Left lung (tissue), 10 donors: ENCODE results near the gene DPP7. TPM values are rescaled to one million over a fixed set of nuclear protein-coding genes. Genes with fewer than 3 reads are reported as not detected.

Experiments used
- ATAC-seq: fragments of 200-7000 bp; cut with Tn5 transposase; one replicate; pipeline ENCODE4 v1.9.1; 2020; ENCODE audit warnings: moderate library complexity
- DNase-seq, 4 donors: peaks; one replicate each; pipeline ENCODE4 v3.0.0-alpha.2; 2013 to 2020
- H3K27ac ChIP-seq, 2 donors: fragments of 200-600 bp; sonication (generic) in 1 of 2; one replicate each; pipeline versions ENCODE4 v1.5.0 to v1.8.0; 2020 to 2021
- H3K27me3 ChIP-seq, 2 donors: fragments of 200-600 bp; sonication (generic) in 1 of 2; one replicate each; pipeline versions ENCODE4 v1.5.0 to v1.8.0; 2020 to 2021
- H3K36me3 ChIP-seq, 2 donors: fragments of 200-600 bp; sonication (generic) in 1 of 2; one replicate each; pipeline versions ENCODE4 v1.5.0 to v1.8.0; 2020 to 2021
- H3K4me1 ChIP-seq, 2 donors: fragments of 200-600 bp; one replicate each; pipeline ENCODE4 v1.8.0; 2021
- H3K4me3 ChIP-seq, 2 donors: fragments of 200-600 bp; sonication (generic) in 1 of 2; one replicate each; pipeline versions ENCODE4 v1.5.0 to v1.8.0; 2020 to 2021; ENCODE audit warnings: mild to moderate bottlenecking in 1 of 2
- H3K9me3 ChIP-seq, 2 donors: fragments of 200-600 bp; sonication (generic) in 1 of 2; one replicate each; pipeline versions ENCODE4 v1.5.0 to v1.8.0; 2020 to 2021
- intact Hi-C, 2 donors: fragments of 100-400 bp; cut with DNase I; formaldehyde crosslinking; loops; one replicate each; pipeline versions ENCODE4 v1.11.2 to v1.14.2; 2022
- polyA plus RNA-seq, 6 donors: library from polyadenylated mRNA; unstranded; fragments of 120-200 nt; gene quantifications; one replicate each; pipeline ENCODE4 v1.2.1, GENCODE V29; 2013; ENCODE audit not compliant: insufficient read length in 6 of 6
- total RNA-seq, 2 donors: library from RNA; stranded (reverse); fragmentation: NEBNext Ultra II Directional; extraction: Animal tissue kit (Norgen Biotek cat#: 25700); gene quantifications; one replicate each; pipeline ENCODE4 v1.2.1, GENCODE V29; 2021
- TF ChIP-seq, protein P1 (sequence below), 2 donors: fragments of 200-600 bp; sonication (generic) in 1 of 2; IDR thresholded peaks; one replicate each; pipeline versions ENCODE4 v1.5.0 to v1.8.0; 2021; ENCODE audit warnings: antibody characterized with exemption in 2 of 2
- donor health status: DM: no; HTN: yes; CAD: no.
- donor health status: DM: no; HTN: no; CAD: no.

Gene DPP7
- total and polyA plus RNA-seq, 8 donors, result 35.8 to 165 (median 47.9) TPM

DNA sequence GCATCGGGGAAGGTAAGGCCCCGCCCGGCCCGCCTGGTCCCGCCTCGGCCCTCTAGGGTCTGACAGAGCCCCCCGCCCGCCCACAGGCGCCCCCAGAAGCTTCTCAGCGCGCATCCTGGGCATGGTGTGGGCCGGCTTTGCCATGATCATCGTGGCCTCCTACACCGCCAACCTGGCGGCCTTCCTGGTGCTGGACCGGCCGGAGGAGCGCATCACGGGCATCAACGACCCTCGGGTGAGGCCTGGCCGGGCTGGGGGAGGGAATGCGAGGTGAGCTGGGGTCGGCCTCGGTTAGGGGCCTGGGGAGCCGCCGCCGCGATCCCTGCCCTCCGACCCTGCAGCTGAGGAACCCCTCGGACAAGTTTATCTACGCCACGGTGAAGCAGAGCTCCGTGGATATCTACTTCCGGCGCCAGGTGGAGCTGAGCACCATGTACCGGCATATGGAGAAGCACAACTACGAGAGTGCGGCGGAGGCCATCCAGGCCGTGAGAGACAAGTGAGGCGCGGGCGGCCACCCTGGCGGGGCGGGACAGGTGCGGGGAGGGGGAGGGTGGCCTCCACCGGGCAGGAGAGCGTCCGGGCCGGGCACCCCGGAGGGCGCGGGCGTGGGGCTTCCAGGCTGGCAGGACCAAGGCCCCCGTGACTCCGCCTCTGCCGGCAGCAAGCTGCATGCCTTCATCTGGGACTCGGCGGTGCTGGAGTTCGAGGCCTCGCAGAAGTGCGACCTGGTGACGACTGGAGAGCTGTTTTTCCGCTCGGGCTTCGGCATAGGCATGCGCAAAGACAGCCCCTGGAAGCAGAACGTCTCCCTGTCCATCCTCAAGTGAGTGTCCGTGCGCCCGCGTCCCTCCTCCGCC, 48.2 kb upstream of the DPP7 start:
- TF ChIP-seq, protein P1, sequence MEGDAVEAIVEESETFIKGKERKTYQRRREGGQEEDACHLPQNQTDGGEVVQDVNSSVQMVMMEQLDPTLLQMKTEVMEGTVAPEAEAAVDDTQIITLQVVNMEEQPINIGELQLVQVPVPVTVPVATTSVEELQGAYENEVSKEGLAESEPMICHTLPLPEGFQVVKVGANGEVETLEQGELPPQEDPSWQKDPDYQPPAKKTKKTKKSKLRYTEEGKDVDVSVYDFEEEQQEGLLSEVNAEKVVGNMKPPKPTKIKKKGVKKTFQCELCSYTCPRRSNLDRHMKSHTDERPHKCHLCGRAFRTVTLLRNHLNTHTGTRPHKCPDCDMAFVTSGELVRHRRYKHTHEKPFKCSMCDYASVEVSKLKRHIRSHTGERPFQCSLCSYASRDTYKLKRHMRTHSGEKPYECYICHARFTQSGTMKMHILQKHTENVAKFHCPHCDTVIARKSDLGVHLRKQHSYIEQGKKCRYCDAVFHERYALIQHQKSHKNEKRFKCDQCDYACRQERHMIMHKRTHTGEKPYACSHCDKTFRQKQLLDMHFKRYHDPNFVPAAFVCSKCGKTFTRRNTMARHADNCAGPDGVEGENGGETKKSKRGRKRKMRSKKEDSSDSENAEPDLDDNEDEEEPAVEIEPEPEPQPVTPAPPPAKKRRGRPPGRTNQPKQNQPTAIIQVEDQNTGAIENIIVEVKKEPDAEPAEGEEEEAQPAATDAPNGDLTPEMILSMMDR (IDR thresholded peaks at IDR 0.05), result no peak
- H3K4me1 ChIP-seq, result peaks cover 6 to 19% of the 10 kb centered on the region in 2 donors
- intact Hi-C loops, result no loop called here
- peak; percentile 76 for ATAC-seq
- peak overlapping the region; percentile 11 to 36 for H3K4me3 ChIP-seq
- DNase-seq, result peak in 1 of 4 donors; percentile 28
- H3K27me3 ChIP-seq, result peaks cover 87 to 100% of the 10 kb centered on the region in 2 donors
- H3K36me3 ChIP-seq, result no peaks in the 10 kb centered on the region
- no peak overlapping the region for H3K27ac ChIP-seq
- H3K9me3 ChIP-seq, result no peaks in the 10 kb centered on the region

DNA sequence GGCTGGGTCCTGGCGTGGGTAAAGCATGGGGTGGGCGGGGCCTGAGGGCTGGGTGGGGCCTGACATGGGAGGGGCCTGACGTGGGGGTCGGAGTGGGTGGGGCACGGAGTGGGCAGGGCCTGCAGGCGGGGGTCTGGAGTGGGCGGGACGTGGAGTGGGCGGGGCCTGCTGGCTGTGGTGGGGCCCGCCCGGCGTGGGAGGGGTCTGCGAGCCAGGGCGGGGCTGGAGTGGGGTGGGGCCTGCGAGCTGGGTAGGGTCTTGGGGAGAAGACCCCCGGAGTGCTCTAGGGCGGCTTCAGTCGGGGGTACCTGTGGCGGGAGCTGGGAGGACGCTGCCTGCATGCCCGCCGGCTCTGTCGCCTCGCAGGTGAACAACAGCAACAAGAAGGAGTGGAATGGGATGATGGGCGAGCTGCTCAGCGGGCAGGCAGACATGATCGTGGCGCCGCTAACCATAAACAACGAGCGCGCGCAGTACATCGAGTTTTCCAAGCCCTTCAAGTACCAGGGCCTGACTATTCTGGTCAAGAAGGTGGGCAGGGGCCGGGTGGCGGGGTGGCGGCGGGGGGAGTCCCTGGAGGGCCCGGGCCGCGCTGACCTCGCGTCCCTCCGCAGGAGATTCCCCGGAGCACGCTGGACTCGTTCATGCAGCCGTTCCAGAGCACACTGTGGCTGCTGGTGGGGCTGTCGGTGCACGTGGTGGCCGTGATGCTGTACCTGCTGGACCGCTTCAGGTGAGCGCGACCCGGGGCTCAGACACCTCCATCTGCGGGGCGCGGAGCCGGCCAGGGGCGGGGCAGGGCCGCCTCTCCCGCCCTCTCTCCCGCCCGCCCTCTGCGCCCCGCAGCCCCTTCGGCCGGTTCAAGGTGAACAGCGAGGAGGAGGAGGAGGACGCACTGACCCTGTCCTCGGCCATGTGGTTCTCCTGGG, 47.3 kb upstream of the DPP7 start:
- Histone ChIP-seq H3K4me1 (peaks cover 6 to 21% of the 10 kb centered on the region in 2 donors), H3K4me3 (no peak overlapping the region), H3K9me3 (no peaks in the 10 kb centered on the region), H3K36me3 (no peaks in the 10 kb centered on the region), H3K27ac (no peak overlapping the region), H3K27me3 (peaks cover 79 to 100% of the 10 kb centered on the region in 2 donors)
- intact Hi-C loops, result no loop called here
- ATAC-seq (no peak), DNase-seq (no peak)
- TF ChIP-seq, protein P1 (IDR thresholded peaks at IDR 0.05), result no peak

DNA sequence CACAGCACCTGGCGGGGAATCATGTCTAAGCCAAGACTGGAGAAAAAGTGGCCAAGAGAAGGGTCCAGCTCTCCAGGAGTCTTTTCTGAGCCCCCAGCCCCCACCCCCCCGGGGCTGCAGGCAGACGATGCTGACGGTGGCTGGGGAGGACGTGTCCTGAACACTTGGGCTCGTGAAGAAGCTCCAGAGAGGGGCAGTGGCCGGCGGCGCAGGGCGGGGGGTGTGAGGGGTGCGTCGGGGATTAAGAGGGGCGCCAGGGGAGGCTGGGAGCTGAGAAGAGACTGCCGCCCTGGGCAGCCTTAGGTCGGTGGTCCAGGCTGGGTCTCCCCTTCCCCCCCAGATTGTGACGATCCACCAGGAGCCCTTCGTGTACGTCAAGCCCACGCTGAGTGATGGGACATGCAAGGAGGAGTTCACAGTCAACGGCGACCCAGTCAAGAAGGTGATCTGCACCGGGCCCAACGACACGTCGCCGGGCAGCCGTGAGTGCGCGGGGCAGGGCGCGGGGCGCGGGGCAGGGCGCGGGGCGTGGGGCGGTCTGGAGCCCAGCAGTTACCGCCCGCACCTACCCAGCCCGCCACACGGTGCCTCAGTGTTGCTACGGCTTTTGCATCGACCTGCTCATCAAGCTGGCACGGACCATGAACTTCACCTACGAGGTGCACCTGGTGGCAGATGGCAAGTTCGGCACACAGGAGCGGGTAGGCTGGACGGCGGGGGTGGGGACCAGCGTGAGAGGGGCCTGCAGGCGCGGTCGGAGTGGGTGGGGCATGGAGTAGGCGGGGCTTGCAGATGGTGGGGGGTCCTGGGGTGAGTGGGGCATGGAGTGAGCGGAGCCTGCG, 46.4 kb upstream of the DPP7 start:
- Histone ChIP-seq H3K27ac (no peak overlapping the region), H3K27me3 (peaks cover 75 to 100% of the 10 kb centered on the region in 2 donors), H3K4me3 (no peak overlapping the region), H3K9me3 (no peaks in the 10 kb centered on the region), H3K36me3 (no peaks in the 10 kb centered on the region), H3K4me1 (peaks cover 6 to 26% of the 10 kb centered on the region in 2 donors)
- TF ChIP-seq, protein P1 (IDR thresholded peaks at IDR 0.05), result no peak
- ATAC-seq (no peak), DNase-seq (no peak)
- intact Hi-C loops, result no loop called here

DNA sequence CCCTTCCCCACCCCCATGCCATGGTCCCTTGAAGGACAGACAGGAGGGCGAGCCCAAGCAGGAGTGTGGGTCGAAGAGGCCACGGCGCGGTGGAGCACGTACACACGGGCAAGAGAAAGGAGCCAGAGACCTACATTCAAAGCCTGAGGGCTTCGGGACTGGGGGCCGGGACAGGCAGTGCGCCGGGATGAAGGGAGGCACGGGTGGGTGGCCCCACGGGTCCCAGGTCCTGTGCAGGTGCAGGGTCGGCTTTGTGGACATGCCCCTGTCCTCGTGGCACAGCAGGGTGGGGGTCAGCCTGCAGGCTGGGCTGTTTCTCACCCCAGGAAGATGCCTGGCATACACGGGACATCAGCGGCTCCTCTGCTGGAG, 45.5 kb upstream of the DPP7 start:
- Histone ChIP-seq H3K27ac (no peak overlapping the region), H3K4me3 (no peak overlapping the region), H3K4me1 (peaks cover 6 to 26% of the 10 kb centered on the region in 2 donors), H3K27me3 (peaks cover 68 to 100% of the 10 kb centered on the region in 2 donors), H3K36me3 (no peaks in the 10 kb centered on the region), H3K9me3 (no peaks in the 10 kb centered on the region)
- no peak for DNase-seq
- intact Hi-C loops, result no loop called here
- TF ChIP-seq, protein P1 (IDR thresholded peaks at IDR 0.05), result no peak
- no peak for ATAC-seq
